ENCODE measurements around the gene RILPL1.

GRCh38 chr12:123433615-123434014 is 99.9 kb downstream of the RILPL1 start:
- TF ChIP-seq CTCF (conservative IDR thresholded peaks at IDR 0.05; ENCODE audit: low read depth, low read length) (no peak), EZH2 (IDR thresholded peaks at IDR 0.05; ENCODE audit: borderline replicate concordance, low read depth, low read length, poor library complexity, severe bottlenecking) (no peak)

Measured in A673 (cell line).